PC-3 (cell line): Measurements from ENCODE around the gene TSPAN9. TPM values are rescaled to one million over a fixed set of nuclear protein-coding genes. Genes with fewer than 3 reads are reported as not detected.

Experiments used
- ATAC-seq: fragments of 200-7000 bp; cut with Tn5 transposase; 2 replicates; pipeline ENCODE4 v1.9.1; 2020; ENCODE audit warnings: mild to moderate bottlenecking, moderate library complexity
- BruUV-seq: library from RNA; stranded (reverse); fragments of 400-500 nt; replicated peaks from 2 replicates; lab custom pipeline; 2021; lab: Mats Ljungman, UMichigan
- CTCF ChIA-PET: fragments of 300-600 bp; sonication (Branson Sonifier 250); formaldehyde crosslinking; loops from one replicate; lab custom pipeline; 2022; ENCODE audit warnings: antibody characterized with exemption; lab: Charles Lee
- POLR2A ChIA-PET: fragments of 300-600 bp; sonication (Branson Sonifier 250); formaldehyde crosslinking; loops from one replicate; lab custom pipeline; 2022; ENCODE audit warnings: antibody characterized with exemption; ENCODE audit not compliant: unreplicated experiment; lab: Charles Lee
- DNase-seq: peaks from one replicate; pipeline ENCODE4 v3.0.0-alpha.2; 2015
- H2AFZ ChIP-seq: fragments of 300-600 bp; sonication (generic); 2 replicates; pipeline ENCODE4 v1.6.0; 2016; ENCODE audit warnings: antibody characterized with exemption, low read length
- H3F3A ChIP-seq: fragments of 300-600 bp; sonication (generic); one replicate; pipeline ENCODE4 v1.6.0; 2017; ENCODE audit warnings: antibody characterized with exemption, low read length, control low read depth, mild to moderate bottlenecking; ENCODE audit not compliant: unreplicated experiment
- H3K27ac ChIP-seq: fragments of 300-600 bp; sonication (generic); 2 replicates; pipeline ENCODE4 v1.5.1; 2016; ENCODE audit warnings: mild to moderate bottlenecking, low read length
- H3K27me3 ChIP-seq: fragments of 300-600 bp; sonication (generic); 2 replicates; pipeline ENCODE4 v1.6.1; 2016; ENCODE audit warnings: low read length, mixed read lengths
- H3K36me3 ChIP-seq: fragments of 300-600 bp; sonication (generic); 2 replicates; pipeline ENCODE4 v1.6.1; 2016; ENCODE audit warnings: low read depth, mixed run types, low read length, mixed read lengths
- H3K4me1 ChIP-seq: fragments of 300-600 bp; sonication (generic); 2 replicates; pipeline ENCODE4 v1.5.1; 2016; ENCODE audit warnings: low read length; ENCODE audit not compliant: insufficient read depth
- H3K4me2 ChIP-seq: fragments of 300-600 bp; sonication (generic); 2 replicates; pipeline ENCODE4 v1.6.0; 2016; ENCODE audit warnings: low read length
- H3K4me3 ChIP-seq: fragments of 300-600 bp; sonication (generic); 2 replicates; pipeline ENCODE4 v1.5.1; 2016; ENCODE audit warnings: mild to moderate bottlenecking, low read length, mixed read lengths
- H3K79me2 ChIP-seq: fragments of 300-600 bp; sonication (generic); 2 replicates; pipeline ENCODE4 v1.6.1; 2017; ENCODE audit warnings: low read length, mixed read lengths
- H3K9ac ChIP-seq: fragments of 300-600 bp; sonication (generic); 2 replicates; pipeline ENCODE4 v1.6.0; 2016; ENCODE audit warnings: mild to moderate bottlenecking, low read length
- H3K9me2 ChIP-seq: fragments of 300-600 bp; sonication (generic); replicated peaks from 2 replicates; pipeline ENCODE4 v1.6.1; 2016; ENCODE audit warnings: mixed run types, low read length, mixed read lengths
- H3K9me3 ChIP-seq: fragments of 300-600 bp; sonication (generic); 2 replicates; pipeline ENCODE4 v1.6.1; 2016; ENCODE audit warnings: low read length, mixed read lengths
- H4K20me1 ChIP-seq: fragments of 300-600 bp; sonication (generic); 2 replicates; pipeline ENCODE4 v1.6.1; 2016; ENCODE audit warnings: low read length, mixed read lengths
- EZH2 ChIP-seq: fragments of 300-600 bp; sonication (generic); IDR thresholded peaks from one replicate; pipeline ENCODE4 v1.6.1; 2017; ENCODE audit warnings: antibody characterized with exemption, mild to moderate bottlenecking, low read length; ENCODE audit not compliant: unreplicated experiment
- EZH2phosphoT487 ChIP-seq: fragments of 300-600 bp; sonication (generic); IDR thresholded peaks from 2 replicates; pipeline ENCODE4 v1.6.1; 2018; ENCODE audit warnings: mild to moderate bottlenecking, antibody characterized with exemption, low read length, borderline replicate concordance
- intact Hi-C: fragments of 100-400 bp; cut with micrococcal nuclease; formaldehyde crosslinking; loops from 2 replicates; pipeline ENCODE4 v1.9.0; 2023
- total RNA-seq: library from RNA; depleted of rRNA; stranded (reverse); fragments of >200 nt; gene quantifications from 2 replicates; pipeline ENCODE4 v1.2.3, GENCODE V29; 2014
- TF ChIP-seq, protein P1 (sequence below): fragments of 300-600 bp; sonication (generic); conservative IDR thresholded peaks from 2 replicates; pipeline ENCODE4 v1.5.1; 2017; ENCODE audit warnings: antibody characterized with exemption, low read depth, mild to moderate bottlenecking, low read length

The TSPAN9 gene
- total RNA-seq, 1 experiment from 2014 or later = 6.2 TPM

DNA sequence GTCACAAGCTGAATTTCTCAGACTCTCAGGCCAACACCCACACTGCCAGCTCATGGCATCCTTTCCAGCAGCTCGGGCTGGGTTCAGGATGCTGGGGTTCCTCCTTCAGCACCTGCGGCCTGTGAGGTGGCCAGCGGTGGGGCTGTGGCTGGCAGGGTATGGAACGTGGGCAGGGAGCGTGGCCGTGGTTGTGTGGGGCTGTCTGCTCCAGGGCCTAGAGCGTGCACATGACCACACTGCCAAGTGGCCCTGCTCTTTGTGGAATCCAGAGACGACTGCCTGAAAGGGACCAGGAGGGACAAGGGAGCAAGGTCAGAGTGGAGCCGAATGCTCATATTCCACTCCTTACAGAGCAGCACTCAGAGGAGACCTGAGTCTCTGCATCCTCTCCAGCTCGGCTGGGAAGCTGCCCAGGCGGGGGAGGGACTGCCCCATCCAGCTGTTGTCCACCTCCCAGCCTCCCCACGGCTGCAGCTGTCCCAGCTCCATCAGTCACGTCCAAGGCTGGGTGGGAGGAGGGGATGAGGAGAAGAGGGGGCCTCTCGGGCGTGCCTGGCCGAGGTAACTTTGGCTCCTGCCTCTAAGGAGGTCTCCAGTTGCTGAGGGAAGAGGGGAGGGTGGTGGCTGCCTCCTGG lies 71.3 kb downstream of the TSPAN9 start:
- BruUV-seq = no TSS peak
- CTCF ChIA-PET = no interaction called here
- H3K9ac ChIP-seq = no peak overlapping the region
- no peak for DNase-seq
- no peak overlapping the region for H3K4me2 ChIP-seq
- intact Hi-C loops = no loop called here
- H3K9me2 ChIP-seq = no peaks in the 10 kb centered on the region
- H2AFZ ChIP-seq = no peak overlapping the region
- H3K27ac ChIP-seq = no peak overlapping the region
- H4K20me1 ChIP-seq = no peaks in the 10 kb centered on the region
- H3K4me1 ChIP-seq = no peaks in the 10 kb centered on the region
- no peak for ATAC-seq
- no peak for TF ChIP-seq EZH2phosphoT487
- TF ChIP-seq, protein P1, sequence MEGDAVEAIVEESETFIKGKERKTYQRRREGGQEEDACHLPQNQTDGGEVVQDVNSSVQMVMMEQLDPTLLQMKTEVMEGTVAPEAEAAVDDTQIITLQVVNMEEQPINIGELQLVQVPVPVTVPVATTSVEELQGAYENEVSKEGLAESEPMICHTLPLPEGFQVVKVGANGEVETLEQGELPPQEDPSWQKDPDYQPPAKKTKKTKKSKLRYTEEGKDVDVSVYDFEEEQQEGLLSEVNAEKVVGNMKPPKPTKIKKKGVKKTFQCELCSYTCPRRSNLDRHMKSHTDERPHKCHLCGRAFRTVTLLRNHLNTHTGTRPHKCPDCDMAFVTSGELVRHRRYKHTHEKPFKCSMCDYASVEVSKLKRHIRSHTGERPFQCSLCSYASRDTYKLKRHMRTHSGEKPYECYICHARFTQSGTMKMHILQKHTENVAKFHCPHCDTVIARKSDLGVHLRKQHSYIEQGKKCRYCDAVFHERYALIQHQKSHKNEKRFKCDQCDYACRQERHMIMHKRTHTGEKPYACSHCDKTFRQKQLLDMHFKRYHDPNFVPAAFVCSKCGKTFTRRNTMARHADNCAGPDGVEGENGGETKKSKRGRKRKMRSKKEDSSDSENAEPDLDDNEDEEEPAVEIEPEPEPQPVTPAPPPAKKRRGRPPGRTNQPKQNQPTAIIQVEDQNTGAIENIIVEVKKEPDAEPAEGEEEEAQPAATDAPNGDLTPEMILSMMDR = no peak
- TF ChIP-seq EZH2 = no peak
- H3F3A ChIP-seq = no peaks in the 10 kb centered on the region
- no peak overlapping the region for H3K4me3 ChIP-seq
- no peaks in the 10 kb centered on the region for H3K27me3 ChIP-seq
- POLR2A ChIA-PET = no interaction called here
- no peaks in the 10 kb centered on the region for H3K79me2 ChIP-seq
- no peaks in the 10 kb centered on the region for H3K9me3 ChIP-seq
- H3K36me3 ChIP-seq = no peaks in the 10 kb centered on the region

DNA sequence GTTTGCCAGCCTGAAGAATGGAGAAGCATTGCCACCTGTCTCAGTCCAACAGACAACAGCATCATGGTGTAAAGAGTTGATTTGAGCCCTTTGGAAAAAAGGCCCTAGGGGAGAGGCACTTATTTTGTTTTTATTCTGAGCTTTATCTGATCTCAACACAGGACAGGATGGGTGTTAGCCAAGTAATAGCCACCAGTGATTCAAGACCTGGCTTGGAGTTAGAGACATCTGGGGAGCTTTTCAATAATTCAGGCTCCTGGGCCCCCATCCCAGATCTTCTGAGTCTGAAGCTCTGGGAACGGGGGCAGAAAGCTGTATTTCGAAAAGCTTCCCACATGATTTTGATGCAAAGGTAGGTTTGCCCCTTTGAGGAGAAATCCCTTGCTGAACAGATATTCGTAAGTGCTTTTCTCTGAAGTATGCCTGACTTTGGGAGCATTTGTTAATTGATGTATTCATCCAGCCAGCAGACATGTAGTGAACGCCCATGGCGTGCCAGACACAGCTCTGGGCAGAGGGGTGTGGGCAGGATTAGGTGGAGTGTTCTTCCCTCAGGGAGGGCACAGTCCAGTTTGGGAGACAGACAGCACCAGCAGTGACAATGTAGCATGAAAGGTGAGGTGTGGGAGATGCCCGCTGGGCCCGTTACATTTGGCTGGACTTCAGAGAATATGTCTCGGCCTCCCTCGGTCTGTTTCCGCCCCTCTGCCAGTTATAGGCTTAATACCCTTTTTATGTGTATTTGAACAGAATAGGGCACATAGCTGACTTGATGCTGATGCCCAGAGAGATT lies 72.5 kb downstream of the TSPAN9 start:
- DNase-seq (no peak), ATAC-seq (no peak)
- Histone ChIP-seq H3K9ac (no peak overlapping the region), H3K27me3 (no peaks in the 10 kb centered on the region), H3K4me2 (no peak overlapping the region), H3K36me3 (no peaks in the 10 kb centered on the region), H3K9me3 (no peaks in the 10 kb centered on the region), H3K79me2 (no peaks in the 10 kb centered on the region), H4K20me1 (no peaks in the 10 kb centered on the region), H2AFZ (no peak overlapping the region), H3K4me3 (no peak overlapping the region), H3F3A (no peaks in the 10 kb centered on the region), H3K4me1 (no peaks in the 10 kb centered on the region), H3K27ac (no peak overlapping the region), H3K9me2 (no peaks in the 10 kb centered on the region)
- ChIA-PET CTCF (no interaction called here), POLR2A (no interaction called here)
- TF ChIP-seq, protein P1 = no peak
- TF ChIP-seq EZH2 = no peak
- TF ChIP-seq EZH2phosphoT487 = no peak
- no TSS peak for BruUV-seq
- intact Hi-C loops = no loop called here

DNA sequence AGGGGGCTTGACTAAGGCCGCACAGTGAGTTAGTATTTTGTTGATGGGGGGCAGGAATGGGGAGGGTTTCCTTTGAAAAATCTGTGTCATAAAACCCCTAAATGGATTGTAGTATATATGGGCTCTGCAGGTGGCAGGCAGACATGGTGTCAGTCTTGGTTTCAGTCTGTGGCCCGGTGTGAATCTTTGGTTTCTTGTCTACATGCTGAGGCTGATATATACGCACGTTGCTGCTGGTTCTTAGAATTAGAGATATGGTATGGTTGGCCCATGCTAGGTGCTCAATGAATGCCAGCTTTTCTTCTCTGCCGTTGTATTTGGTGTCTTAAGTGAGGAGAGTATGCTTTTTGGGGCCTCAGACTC lies 73.1 kb downstream of the TSPAN9 start:
- Histone ChIP-seq H4K20me1 (no peaks in the 10 kb centered on the region), H3K36me3 (no peaks in the 10 kb centered on the region), H3K4me1 (no peaks in the 10 kb centered on the region), H3K27ac (no peak overlapping the region), H3F3A (no peaks in the 10 kb centered on the region), H3K9me2 (no peaks in the 10 kb centered on the region), H3K4me3 (no peak overlapping the region), H3K9me3 (no peaks in the 10 kb centered on the region), H3K27me3 (no peaks in the 10 kb centered on the region), H3K4me2 (no peak overlapping the region), H3K79me2 (no peaks in the 10 kb centered on the region), H3K9ac (no peak overlapping the region), H2AFZ (no peak overlapping the region)
- no TSS peak for BruUV-seq
- intact Hi-C loops = no loop called here
- ATAC-seq (no peak), DNase-seq (no peak)
- TF ChIP-seq, protein P1 = no peak
- no peak for TF ChIP-seq EZH2phosphoT487
- no peak for TF ChIP-seq EZH2
- ChIA-PET POLR2A (no interaction called here), CTCF (no interaction called here)
